22Rv1 (cell line): ENCODE data around the gene SLC8A1.

Experiments used
- CTCF ChIP-seq: fragments of 450-650 bp; IDR thresholded peaks from 2 replicates; pipeline ENCODE4 v1.5.1; 2017; ENCODE audit warnings: mild to moderate bottlenecking
- ZFX ChIP-seq: fragments of 450-650 bp; IDR thresholded peaks from 2 replicates; pipeline ENCODE4 v1.6.1; 2017; ENCODE audit warnings: antibody characterized with exemption, borderline replicate concordance

GRCh38 chr2:40047406-40047805, 404.5 kb downstream of the SLC8A1 start:
- no peak for TF ChIP-seq CTCF
- TF ChIP-seq ZFX, result no peak
